Esophagus squamous epithelium (tissue), 4 donors: ENCODE data around the gene GABRG3.

Experiments used
- CTCF ChIP-seq, 6 experiments: fragments of 450-650 bp in 4 of 6; fragments of 200-600 bp in 2 of 6; sonication (generic) in 2 of 6; IDR thresholded peaks; one replicate each; pipeline ENCODE4 v1.5.1; 2016 to 2019; ENCODE audit warnings: antibody characterized with exemption in 6 of 6, mild to moderate bottlenecking in 4 of 6, moderate library complexity in 4 of 6
- POLR2A ChIP-seq, 4 donors: fragments of 450-650 bp; IDR thresholded peaks; one replicate each; pipeline ENCODE4 v1.6.1; 2017; ENCODE audit warnings: antibody characterized with exemption in 4 of 4, mild to moderate bottlenecking in 4 of 4, moderate library complexity in 3 of 4

- TF ChIP-seq POLR2A (IDR thresholded peaks at IDR 0.05): no peak
- no peak for TF ChIP-seq CTCF (IDR thresholded peaks at IDR 0.05)
Observed at GRCh38 chr15:27499191-27499590, 528.2 kb downstream of the GABRG3 start.
